Chondrocyte (in vitro differentiated cells): ENCODE data around the gene OR10H1. TPM values are rescaled to one million over a fixed set of nuclear protein-coding genes. Genes with fewer than 3 reads are reported as not detected.

Source experiments
- DNase-seq: peaks from one replicate; pipeline ENCODE4 v3.0.0; 2021; ENCODE audit warnings: mixed read lengths, low spot score
- H3K27ac Mint-ChIP-seq: one replicate; pipeline ENCODE4 v1.8.0; 2021; ENCODE audit warnings: mild to moderate bottlenecking, moderate library complexity, mixed read lengths; ENCODE audit not compliant: unreplicated experiment
- H3K27me3 Mint-ChIP-seq: 2 replicates; pipeline ENCODE4 v1.8.0; 2021; ENCODE audit warnings: low read depth, mixed read lengths
- H3K36me3 Mint-ChIP-seq: 2 replicates; pipeline ENCODE4 v1.8.0; 2021; ENCODE audit warnings: low read depth, mixed read lengths
- H3K4me1 Mint-ChIP-seq: 2 replicates; pipeline ENCODE4 v1.8.0; 2021; ENCODE audit warnings: low read depth, mild to moderate bottlenecking, mixed read lengths
- H3K4me3 Mint-ChIP-seq: one replicate; pipeline ENCODE4 v1.8.0; 2021; ENCODE audit warnings: mild to moderate bottlenecking, moderate library complexity, mixed read lengths; ENCODE audit not compliant: unreplicated experiment
- H3K9me3 Mint-ChIP-seq: 2 replicates; pipeline ENCODE4 v1.8.0; 2021; ENCODE audit warnings: low read depth, mixed read lengths
- CTCF ChIP-seq: fragments of 200-600 bp; sonication (generic); IDR thresholded peaks from 2 replicates; pipeline ENCODE4 v1.5.0; 2021; ENCODE audit warnings: antibody characterized with exemption, mild to moderate bottlenecking, moderate library complexity
- total RNA-seq: library from RNA; stranded (reverse); gene quantifications from 3 replicates; pipeline ENCODE4 v1.2.1, GENCODE V29; 2021

The OR10H1 gene
- total RNA-seq, 1 donor from 2014 or later: not detected

GRCh38 chr19:15782211-15782610 is 33.3 kb downstream of the OR10H1 start:
- TF ChIP-seq CTCF: no peak
- Mint-ChIP-seq H3K9me3 (peaks cover 13% of the 10 kb centered on the region), H3K27me3 (no peaks in the 10 kb centered on the region), H3K27ac (no peak overlapping the region), H3K4me3 (no peak overlapping the region), H3K36me3 (no peaks in the 10 kb centered on the region), H3K4me1 (no peaks in the 10 kb centered on the region)
- no peak for DNase-seq

- TF ChIP-seq CTCF: no peak
- H3K9me3 Mint-ChIP-seq: peaks cover 16% of the 10 kb centered on the region
- no peaks in the 10 kb centered on the region for H3K4me1 Mint-ChIP-seq
- no peak overlapping the region for H3K27ac Mint-ChIP-seq
- no peak for DNase-seq
- H3K4me3 Mint-ChIP-seq: no peak overlapping the region
- H3K27me3 Mint-ChIP-seq: no peaks in the 10 kb centered on the region
- no peaks in the 10 kb centered on the region for H3K36me3 Mint-ChIP-seq
Observed at GRCh38 chr19:15781661-15782060, 33.8 kb downstream of the OR10H1 start.

- Mint-ChIP-seq H3K27me3 (no peaks in the 10 kb centered on the region), H3K4me1 (no peaks in the 10 kb centered on the region), H3K9me3 (peaks cover 16% of the 10 kb centered on the region), H3K36me3 (no peaks in the 10 kb centered on the region), H3K27ac (no peak overlapping the region), H3K4me3 (no peak overlapping the region)
- TF ChIP-seq CTCF: no peak
- no peak for DNase-seq
Observed at GRCh38 chr19:15780610-15781418, 34.6 kb downstream of the OR10H1 start.

GRCh38 chr19:15779756-15780476 is 35.5 kb downstream of the OR10H1 start:
- H3K27ac Mint-ChIP-seq: peak overlapping the region; percentile 54
- TF ChIP-seq CTCF: no peak
- no peak overlapping the region for H3K4me3 Mint-ChIP-seq
- H3K27me3 Mint-ChIP-seq: no peaks in the 10 kb centered on the region
- H3K9me3 Mint-ChIP-seq: peaks cover 17% of the 10 kb centered on the region
- no peaks in the 10 kb centered on the region for H3K4me1 Mint-ChIP-seq
- H3K36me3 Mint-ChIP-seq: no peaks in the 10 kb centered on the region
- no peak for DNase-seq
